T-cell (primary cell): Measurements from ENCODE around the gene LHFPL3. TPM values are rescaled to one million over a fixed set of nuclear protein-coding genes. Genes with fewer than 3 reads are reported as not detected.
A peak's percentile ranks its signal among the peaks of the same experiment; 100 is the strongest.

Source experiments
- ATAC-seq, 4 experiments: fragments of 200-7000 bp in 3 of 4; fragments of 150-1000 bp in 1 of 4; cut with Tn5 transposase; replicated peaks in 1 of 4; 1 replicate in 3 of 4; 2 replicates in 1 of 4; pipeline ENCODE4 v1.10.0; 2021; ENCODE audit warnings: moderate library complexity in 3 of 4, mild to moderate bottlenecking in 2 of 4, moderate number of reproducible peaks in 1 of 4
- CTCF ChIA-PET, 2 donors: fragments of 300-600 bp; sonication (Branson Sonifier 250); formaldehyde crosslinking; loops; one replicate each; lab custom pipeline; 2022; ENCODE audit warnings: antibody characterized with exemption in 2 of 2; lab: Charles Lee
- POLR2A ChIA-PET, 2 donors: fragments of 300-600 bp; sonication (Branson Sonifier 250); formaldehyde crosslinking; loops; one replicate each; lab custom pipeline; 2022; ENCODE audit warnings: antibody characterized with exemption in 2 of 2; lab: Charles Lee
- DNase-seq, 35 experiments: peaks; one replicate each; pipeline versions ENCODE4 v3.0.0 to v3.0.0-alpha.2; 2013 to 2023
- H3K27ac ChIP-seq: one replicate; pipeline ENCODE4 v1.5.1; 2013; ENCODE audit warnings: low read length
- H3K27me3 ChIP-seq, 2 experiments: replicated peaks in 1 of 2; 1 replicate in 1 of 2; 2 replicates in 1 of 2; pipeline versions ENCODE4 v1.6.1 to v1.7.0; 2013; ENCODE audit warnings: low read length in 1 of 2, mixed read lengths in 1 of 2; ENCODE audit not compliant: control insufficient read depth in 2 of 2, insufficient read depth in 2 of 2; ENCODE audit errors: extremely low read depth in 1 of 2
- H3K36me3 ChIP-seq, 2 donors: 1 replicate in 1 of 2; 2 replicates in 1 of 2; pipeline versions ENCODE4 v1.6.1 to v1.7.0; 2013; ENCODE audit warnings: low read length in 1 of 2; ENCODE audit not compliant: control insufficient read depth in 2 of 2, insufficient read depth in 1 of 2; ENCODE audit errors: extremely low read depth in 1 of 2
- H3K4me1 ChIP-seq, 2 experiments: 1 replicate in 1 of 2; 2 replicates in 1 of 2; pipeline versions ENCODE4 v1.6.1 to v1.7.0; 2013; ENCODE audit warnings: low read length in 2 of 2, mixed read lengths in 1 of 2; ENCODE audit not compliant: insufficient read depth in 2 of 2, control insufficient read depth in 1 of 2; ENCODE audit errors: extremely low read depth in 1 of 2
- H3K4me3 ChIP-seq, 2 donors: 1 replicate in 1 of 2; 2 replicates in 1 of 2; pipeline versions ENCODE4 v1.5.1 to v1.7.0; 2013; ENCODE audit warnings: mild to moderate bottlenecking in 2 of 2, low read length in 1 of 2, moderate library complexity in 1 of 2; ENCODE audit not compliant: control insufficient read depth in 1 of 2; ENCODE audit errors: extremely low read depth in 1 of 2
- H3K9me3 ChIP-seq: 2 replicates; pipeline ENCODE4 v1.7.0; 2013
- H3K27ac Mint-ChIP-seq, 2 donors: one replicate each; pipeline ENCODE4 v1.8.0; 2020 to 2021; ENCODE audit warnings: mild to moderate bottlenecking in 2 of 2, mixed read lengths in 2 of 2
- H3K27me3 Mint-ChIP-seq, 2 donors: one replicate each; pipeline ENCODE4 v1.8.0; 2021 to 2022; ENCODE audit warnings: mixed read lengths in 2 of 2
- H3K36me3 Mint-ChIP-seq: one replicate; pipeline ENCODE4 v1.8.0; 2021; ENCODE audit warnings: mixed read lengths
- H3K4me1 Mint-ChIP-seq, 3 donors: one replicate each; pipeline ENCODE4 v1.8.0; 2020 to 2022; ENCODE audit warnings: mixed read lengths in 3 of 3, mild to moderate bottlenecking in 1 of 3
- H3K4me3 Mint-ChIP-seq, 3 donors: one replicate each; pipeline ENCODE4 v1.8.0; 2020 to 2022; ENCODE audit warnings: mild to moderate bottlenecking in 3 of 3, mixed read lengths in 3 of 3, moderate library complexity in 3 of 3
- H3K9me3 Mint-ChIP-seq, 3 donors: one replicate each; pipeline ENCODE4 v1.8.0; 2020 to 2022; ENCODE audit warnings: mixed read lengths in 3 of 3
- WGBS: methylation state at CpG from one replicate; pipeline ENCODE4 v1.1.5; 2013; ENCODE audit warnings: missing lambda C conversion rate; ENCODE audit not compliant: insufficient coverage; 5-methylcytosine and 5-hydroxymethylcytosine counted together
- total RNA-seq, 35 experiments: library from RNA in 6 of 35; stranded (reverse) in 6 of 35; fragments of 120-200 nt in 1 of 35; gene quantifications; one replicate each; pipeline versions ENCODE4 v1.2.1 to v1.2.4 and lab custom pipeline; 2013 to 2026

Gene LHFPL3
- total RNA-seq, 5 donors from 2014 or later (not counting 1 experiment from before 2014, with no cell fraction given), result not detected

- no peak for ATAC-seq
- no peaks in the 10 kb centered on the region for H3K27me3 ChIP-seq
- peaks cover 29 to 54% of the 10 kb centered on the region in 2 experiments for H3K4me1 ChIP-seq
- H3K4me3 ChIP-seq, result no peak overlapping the region
- H3K27ac ChIP-seq, result peak overlapping the region; percentile 15
- peaks cover 51 to 65% (median 64%) of the 10 kb centered on the region in 3 donors for H3K4me1 Mint-ChIP-seq
- DNase-seq, result no peak
- 80% methylated on average over 1 of the region's 2 CpGs for WGBS
- CTCF ChIA-PET, result interaction anchor here (0.5 to 4.2 kb wide), 9 partner anchors 19 to 707 kb away, joined by 3 to 20 read pairs (median 4); no protein-coding TSS in a partner anchor
- H3K27me3 Mint-ChIP-seq, result no peaks in the 10 kb centered on the region
- H3K27ac Mint-ChIP-seq, result peak overlapping the region in 1 of 2 donors; percentile 99
- H3K4me3 Mint-ChIP-seq, result no peak overlapping the region
- POLR2A ChIA-PET, result interaction anchor here (1.0 to 3.4 kb wide), 3 partner anchors 37 to 67 kb away, joined by 5 to 26 read pairs (median 11); no protein-coding TSS in a partner anchor
- H3K36me3 ChIP-seq, result no peaks in the 10 kb centered on the region
- peaks cover 3% of the 10 kb centered on the region for H3K36me3 Mint-ChIP-seq
- no peaks in the 10 kb centered on the region for H3K9me3 ChIP-seq
- no peaks in the 10 kb centered on the region for H3K9me3 Mint-ChIP-seq
Observed at GRCh38 chr7:104946338-104946737, 617.9 kb downstream of the LHFPL3 start.

- Mint-ChIP-seq H3K4me3 (no peak overlapping the region), H3K36me3 (peaks cover 12% of the 10 kb centered on the region), H3K27ac (no peak overlapping the region), H3K27me3 (no peaks in the 10 kb centered on the region), H3K4me1 (peaks cover 18 to 35% (median 29%) of the 10 kb centered on the region in 3 donors), H3K9me3 (no peaks in the 10 kb centered on the region)
- POLR2A ChIA-PET, result interaction anchor here in 1 of 2 donors (0.6 kb wide), 1 partner anchor 35 kb away, joined by 5 read pairs; no protein-coding TSS in a partner anchor
- no peaks in the 10 kb centered on the region for H3K27me3 ChIP-seq
- no peak overlapping the region for H3K4me3 ChIP-seq
- ATAC-seq, result no peak
- no peaks in the 10 kb centered on the region for H3K9me3 ChIP-seq
- H3K36me3 ChIP-seq, result no peaks in the 10 kb centered on the region
- no CpG with 5 or more reads among the region's 5 CpGs for WGBS
- CTCF ChIA-PET, result no interaction called here
- DNase-seq, result no peak
- H3K27ac ChIP-seq, result no peak overlapping the region
- H3K4me1 ChIP-seq, result peaks cover 9 to 18% of the 10 kb centered on the region in 2 experiments
Observed at GRCh38 chr7:104950006-104950405, 621.6 kb downstream of the LHFPL3 start.

GRCh38 chr7:104950754-104951153 lies 622.4 kb downstream of the LHFPL3 start:
- Histone ChIP-seq H3K27me3 (no peaks in the 10 kb centered on the region), H3K27ac (no peak overlapping the region), H3K4me3 (no peak overlapping the region), H3K9me3 (no peaks in the 10 kb centered on the region), H3K4me1 (peaks cover 2 to 10% of the 10 kb centered on the region in 2 experiments), H3K36me3 (no peaks in the 10 kb centered on the region)
- no peaks in the 10 kb centered on the region for H3K27me3 Mint-ChIP-seq
- no CpG with 5 or more reads among the region's 2 CpGs for WGBS
- ChIA-PET POLR2A (interaction anchor here in 1 of 2 donors (0.6 to 0.7 kb wide), 2 partner anchors 36 to 73 kb away, joined by 5 to 6 read pairs; no protein-coding TSS in a partner anchor), CTCF (interaction anchor here (0.6 to 0.7 kb wide), 3 partner anchors 54 to 781 kb away, joined by 3 to 4 read pairs (median 3); no protein-coding TSS in a partner anchor)
- H3K9me3 Mint-ChIP-seq, result no peaks in the 10 kb centered on the region
- no peak overlapping the region for H3K27ac Mint-ChIP-seq
- no peak overlapping the region for H3K4me3 Mint-ChIP-seq
- DNase-seq (no peak), ATAC-seq (no peak)
- peaks cover 12% of the 10 kb centered on the region for H3K36me3 Mint-ChIP-seq
- H3K4me1 Mint-ChIP-seq, result peaks cover 16 to 33% (median 21%) of the 10 kb centered on the region in 3 donors

GRCh38 chr7:104951546-104951945 lies 623.1 kb downstream of the LHFPL3 start:
- DNase-seq, result no peak
- peaks cover 15 to 32% (median 16%) of the 10 kb centered on the region in 3 donors for H3K4me1 Mint-ChIP-seq

GRCh38 chr7:104955276-104955675 lies 626.9 kb downstream of the LHFPL3 start:
- no CpG with 5 or more reads among the region's 2 CpGs for WGBS
- ATAC-seq, result no peak
- Mint-ChIP-seq H3K36me3 (peaks cover 9% of the 10 kb centered on the region), H3K4me3 (no peak overlapping the region), H3K4me1 (peaks cover 19 to 33% (median 24%) of the 10 kb centered on the region in 3 donors), H3K27me3 (no peaks in the 10 kb centered on the region), H3K9me3 (no peaks in the 10 kb centered on the region), H3K27ac (no peak overlapping the region)
- Histone ChIP-seq H3K9me3 (no peaks in the 10 kb centered on the region), H3K27ac (no peak overlapping the region), H3K27me3 (no peaks in the 10 kb centered on the region), H3K36me3 (no peaks in the 10 kb centered on the region), H3K4me1 (peaks cover 4 to 15% of the 10 kb centered on the region in 2 experiments), H3K4me3 (no peak overlapping the region)
- DNase-seq, result no peak
- ChIA-PET POLR2A (interaction anchor here in 1 of 2 donors (0.7 kb wide), 1 partner anchor 203 kb away, joined by 12 read pairs; no protein-coding TSS in a partner anchor), CTCF (interaction anchor here (0.5 to 0.6 kb wide), 3 partner anchors 11 to 380 kb away, joined by 3 to 5 read pairs (median 3); no protein-coding TSS in a partner anchor)

More at GRCh38 chr7:104951546-104951945, 623.1 kb downstream of the LHFPL3 start:
- Mint-ChIP-seq H3K4me3 (no peak overlapping the region), H3K27ac (no peak overlapping the region), H3K36me3 (peaks cover 12% of the 10 kb centered on the region), H3K27me3 (no peaks in the 10 kb centered on the region), H3K9me3 (no peaks in the 10 kb centered on the region)
- Histone ChIP-seq H3K4me3 (no peak overlapping the region), H3K36me3 (no peaks in the 10 kb centered on the region), H3K27me3 (no peaks in the 10 kb centered on the region), H3K27ac (no peak overlapping the region), H3K4me1 (peaks cover 0 to 4% of the 10 kb centered on the region in 2 experiments), H3K9me3 (no peaks in the 10 kb centered on the region)
- ChIA-PET CTCF (no interaction called here), POLR2A (no interaction called here)
- ATAC-seq, result no peak
- WGBS, result 100% methylated on average over 3 of the region's 7 CpGs
